ENCODE measurements around the gene LTK.

GRCh38 chr15:41484937-41485625 is 28.5 kb downstream of the LTK start:
- TF ChIP-seq CTCF (IDR thresholded peaks at IDR 0.05) (no peak), POLR2A (IDR thresholded peaks at IDR 0.05) (no peak)

Data from adrenal gland (tissue), 5 donors.